H9 (cell line): ENCODE data around the gene BCAR1. TPM values are rescaled to one million over a fixed set of nuclear protein-coding genes. Genes with fewer than 3 reads are reported as not detected.
"Not testable (repeated sequence)": the region's sequence is repeated elsewhere in the genome, so short reads cannot be mapped to it uniquely, and the experiment has no call there.

ENCODE experiments used
- DNase-seq: peaks from one replicate; pipeline ENCODE4 v3.0.0-alpha.2; 2017
- H2AFZ ChIP-seq: one replicate; pipeline ENCODE4 v1.6.1; 2013; ENCODE audit warnings: mild to moderate bottlenecking, low read length, control low read depth, moderate library complexity
- H2AK5ac ChIP-seq: 2 replicates; pipeline ENCODE4 v1.6.1; 2013; ENCODE audit warnings: low read length, control low read depth, mixed read lengths; ENCODE audit not compliant: insufficient read length
- H2BK120ac ChIP-seq: one replicate; pipeline ENCODE4 v1.6.1; 2013; ENCODE audit warnings: low read depth, mild to moderate bottlenecking, low read length, control low read depth, inconsistent platforms; ENCODE audit not compliant: poor library complexity, severe bottlenecking
- H2BK12ac ChIP-seq: 2 replicates; pipeline ENCODE4 v1.6.1; 2013; ENCODE audit warnings: low read length, control low read depth, mixed read lengths, low read depth; ENCODE audit not compliant: insufficient read length
- H2BK15ac ChIP-seq: 2 replicates; pipeline ENCODE4 v1.6.1; 2013; ENCODE audit warnings: low read depth, low read length, control low read depth
- H2BK20ac ChIP-seq: one replicate; pipeline ENCODE4 v1.6.1; 2013; ENCODE audit warnings: low read depth, mild to moderate bottlenecking, low read length, control low read depth, inconsistent platforms; ENCODE audit not compliant: poor library complexity, severe bottlenecking
- H2BK5ac ChIP-seq: 2 replicates; pipeline ENCODE4 v1.6.1; 2013; ENCODE audit warnings: low read length, control low read depth, mixed read lengths; ENCODE audit not compliant: insufficient read length
- H3K14ac ChIP-seq: 2 replicates; pipeline ENCODE4 v1.6.1; 2013; ENCODE audit warnings: low read length, control low read depth; ENCODE audit not compliant: insufficient read depth
- H3K18ac ChIP-seq: 2 replicates; pipeline ENCODE4 v1.6.1; 2013; ENCODE audit warnings: low read depth, mild to moderate bottlenecking, mixed read lengths, low read length, control low read depth; ENCODE audit not compliant: insufficient read length
- H3K23ac ChIP-seq: 2 replicates; pipeline ENCODE4 v1.6.1; 2013; ENCODE audit warnings: low read length, control low read depth, mixed read lengths, low read depth; ENCODE audit not compliant: insufficient read length
- H3K23me2 ChIP-seq: 2 replicates; pipeline ENCODE4 v1.6.1; 2013; ENCODE audit warnings: low read depth, mild to moderate bottlenecking, mixed read lengths, low read length, control low read depth; ENCODE audit not compliant: insufficient read length, poor library complexity, severe bottlenecking
- H3K27ac ChIP-seq: 2 replicates; pipeline ENCODE4 v1.5.1; 2013; ENCODE audit warnings: low read length, control low read depth, mixed read lengths, low read depth; ENCODE audit not compliant: insufficient read length
- H3K27me3 ChIP-seq: 2 replicates; pipeline ENCODE4 v1.6.1; 2013; ENCODE audit warnings: low read length, control low read depth, inconsistent platforms; ENCODE audit not compliant: insufficient read depth
- H3K4ac ChIP-seq: 2 replicates; pipeline ENCODE4 v1.6.1; 2013; ENCODE audit warnings: low read depth, mild to moderate bottlenecking, control low read depth, inconsistent platforms, low read length, moderate library complexity
- H3K4me1 ChIP-seq: 2 replicates; pipeline ENCODE4 v1.6.1; 2013; ENCODE audit warnings: low read length, control low read depth, inconsistent platforms; ENCODE audit not compliant: insufficient read depth
- H3K4me2 ChIP-seq: 2 replicates; pipeline ENCODE4 v1.6.1; 2013; ENCODE audit warnings: low read length, control low read depth, mixed read lengths; ENCODE audit not compliant: insufficient read length, insufficient read depth
- H3K56ac ChIP-seq: 2 replicates; pipeline ENCODE4 v1.6.1; 2013; ENCODE audit warnings: low read depth, mild to moderate bottlenecking, mixed read lengths, low read length, control low read depth; ENCODE audit not compliant: insufficient read length
- H3K79me1 ChIP-seq: 2 replicates; pipeline ENCODE4 v1.6.1; 2013; ENCODE audit warnings: low read depth, mild to moderate bottlenecking, moderate library complexity, low read length, control low read depth, inconsistent platforms; ENCODE audit not compliant: insufficient read depth, poor library complexity, severe bottlenecking
- H3K79me2 ChIP-seq: 2 replicates; pipeline ENCODE4 v1.6.1; 2013; ENCODE audit warnings: low read length, control low read depth, inconsistent platforms; ENCODE audit not compliant: insufficient read depth
- H3K9ac ChIP-seq: 2 replicates; pipeline ENCODE4 v1.6.1; 2013; ENCODE audit warnings: low read length, control low read depth, mixed read lengths; ENCODE audit not compliant: insufficient read length; ENCODE audit errors: extremely low read depth
- H3K9me3 ChIP-seq: one replicate; pipeline ENCODE4 v1.6.1; 2013; ENCODE audit warnings: low read depth, low read length, inconsistent platforms; ENCODE audit not compliant: control insufficient read depth
- H3T11ph ChIP-seq: one replicate; pipeline ENCODE4 v1.6.1; 2013; ENCODE audit warnings: mild to moderate bottlenecking, low read length, control low read depth, inconsistent platforms
- H4K20me1 ChIP-seq: one replicate; pipeline ENCODE4 v1.6.1; 2013; ENCODE audit not compliant: control insufficient read depth, insufficient read length, insufficient read depth
- H4K5ac ChIP-seq: 2 replicates; pipeline ENCODE4 v1.6.1; 2013; ENCODE audit warnings: low read depth, mild to moderate bottlenecking, mixed read lengths, low read length, control low read depth; ENCODE audit not compliant: insufficient read length
- H4K8ac ChIP-seq: replicated peaks from 2 replicates; pipeline ENCODE4 v1.6.1; 2013; ENCODE audit warnings: low read length, control low read depth, mixed read lengths, low read depth; ENCODE audit not compliant: insufficient read length
- H4K91ac ChIP-seq: 2 replicates; pipeline ENCODE4 v1.6.1; 2013; ENCODE audit warnings: low read depth, mild to moderate bottlenecking, moderate library complexity, mixed read lengths, low read length, control low read depth; ENCODE audit not compliant: insufficient read length
- H3K27ac Mint-ChIP-seq, 3 experiments: 2 replicates in 2 of 3; 3 replicates in 1 of 3; pipeline ENCODE4 v1.8.0; 2020 to 2021; ENCODE audit warnings: mixed read lengths in 3 of 3, mild to moderate bottlenecking in 1 of 3, moderate library complexity in 1 of 3
- H3K27me3 Mint-ChIP-seq: 2 replicates; pipeline ENCODE4 v1.8.0; 2021; ENCODE audit warnings: low read depth, mild to moderate bottlenecking, moderate library complexity, mixed read lengths
- H3K36me3 Mint-ChIP-seq, 3 experiments: 2 replicates in 2 of 3; 3 replicates in 1 of 3; pipeline ENCODE4 v1.8.0; 2020 to 2021; ENCODE audit warnings: low read depth in 3 of 3, mixed read lengths in 3 of 3; ENCODE audit not compliant: insufficient read depth in 1 of 3
- H3K4me1 Mint-ChIP-seq, 2 experiments: 2 replicates each; pipeline ENCODE4 v1.8.0; 2020; ENCODE audit warnings: mixed read lengths in 2 of 2
- H3K4me3 Mint-ChIP-seq, 2 experiments: 2 replicates in 1 of 2; 3 replicates in 1 of 2; pipeline ENCODE4 v1.8.0; 2020 to 2021; ENCODE audit warnings: mild to moderate bottlenecking in 2 of 2, mixed read lengths in 2 of 2, moderate library complexity in 1 of 2
- H3K9me3 Mint-ChIP-seq, 2 experiments: 2 replicates in 1 of 2; 3 replicates in 1 of 2; pipeline ENCODE4 v1.8.0; 2020; ENCODE audit warnings: mild to moderate bottlenecking in 2 of 2, mixed read lengths in 2 of 2, moderate library complexity in 1 of 2
- WGBS: extraction: QIAGEN DNeasy Blood & Tissue Kit; methylation state at CpG from one replicate; pipeline ENCODE4 v1.1.7; 2013; ENCODE audit warnings: missing lambda C conversion rate, low lambda C conversion rate, mixed read lengths; ENCODE audit not compliant: insufficient read length; ENCODE audit errors: extremely low coverage; 5-methylcytosine and 5-hydroxymethylcytosine counted together
- total RNA-seq: library from RNA; stranded (reverse); gene quantifications from 2 replicates; pipeline ENCODE4 v1.2.1, GENCODE V29; 2021
- TF ChIP-seq, protein P1 (sequence below): fragments of 200-600 bp; sonication (generic); conservative IDR thresholded peaks from 3 replicates; pipeline ENCODE4 v1.8.0; 2021; ENCODE audit warnings: antibody characterized with exemption, mild to moderate bottlenecking

The BCAR1 gene
- total RNA-seq, 1 experiment from 2014 or later, result 97.1 TPM

DNA sequence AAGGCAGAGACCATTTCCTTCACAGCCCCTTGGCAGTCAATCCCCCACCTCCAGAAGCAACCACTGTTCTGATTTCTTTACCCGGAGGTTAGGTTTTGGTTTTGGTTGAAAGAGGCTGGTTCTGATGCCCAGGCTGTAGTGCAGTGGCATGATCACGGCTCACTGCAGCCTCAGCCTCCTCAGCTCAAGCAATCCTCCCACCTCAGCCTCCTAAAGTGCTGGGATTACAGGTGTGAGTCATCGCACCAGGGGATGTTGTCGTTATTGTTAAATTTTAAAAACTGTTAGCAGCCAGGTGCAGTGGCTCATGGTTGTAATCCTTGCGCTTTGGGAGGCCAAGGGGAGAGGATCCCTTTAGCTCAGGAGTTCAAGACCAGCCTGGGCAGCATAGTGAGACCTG lies 41.5 kb downstream of the BCAR1 start:
- Mint-ChIP-seq H3K27me3 (no peaks in the 10 kb centered on the region; the same call in 1 of the 2 replicates), H3K27ac (no peak overlapping the region), H3K36me3 (no peaks in the 10 kb centered on the region), H3K9me3 (no peaks in the 10 kb centered on the region), H3K4me3 (no peak overlapping the region), H3K4me1 (peaks cover 7 to 15% of the 10 kb centered on the region in 2 experiments)
- H2BK5ac ChIP-seq, result no peak overlapping the region
- no peak overlapping the region for H2AFZ ChIP-seq
- H3K27me3 ChIP-seq, result no peaks in the 10 kb centered on the region
- H3K9ac ChIP-seq, result no peak overlapping the region
- no peak overlapping the region for H2BK15ac ChIP-seq
- no peaks in the 10 kb centered on the region for H4K20me1 ChIP-seq
- no peak overlapping the region for H4K8ac ChIP-seq
- H3K23me2 ChIP-seq, result no peaks in the 10 kb centered on the region
- H4K91ac ChIP-seq, result no peak overlapping the region
- H2BK20ac ChIP-seq, result no peak overlapping the region
- no peak overlapping the region for H2BK120ac ChIP-seq
- no peak overlapping the region for H4K5ac ChIP-seq
- no peak overlapping the region for H3K18ac ChIP-seq
- H3K4me2 ChIP-seq, result no peak overlapping the region
- no peak for DNase-seq
- no peak overlapping the region for H3K14ac ChIP-seq
- H3K9me3 ChIP-seq, result no peaks in the 10 kb centered on the region
- no peaks in the 10 kb centered on the region for H3K4me1 ChIP-seq
- H3K56ac ChIP-seq, result no peak overlapping the region
- H3K27ac ChIP-seq, result no peak overlapping the region
- no CpG with 5 or more reads among the region's 5 CpGs for WGBS
- H3K23ac ChIP-seq, result no peak overlapping the region
- H3K4ac ChIP-seq, result no peak overlapping the region
- H3T11ph ChIP-seq, result no peak overlapping the region
- H2BK12ac ChIP-seq, result no peak overlapping the region
- H2AK5ac ChIP-seq, result no peak overlapping the region
- H3K79me1 ChIP-seq, result no peaks in the 10 kb centered on the region
- TF ChIP-seq, protein P1, sequence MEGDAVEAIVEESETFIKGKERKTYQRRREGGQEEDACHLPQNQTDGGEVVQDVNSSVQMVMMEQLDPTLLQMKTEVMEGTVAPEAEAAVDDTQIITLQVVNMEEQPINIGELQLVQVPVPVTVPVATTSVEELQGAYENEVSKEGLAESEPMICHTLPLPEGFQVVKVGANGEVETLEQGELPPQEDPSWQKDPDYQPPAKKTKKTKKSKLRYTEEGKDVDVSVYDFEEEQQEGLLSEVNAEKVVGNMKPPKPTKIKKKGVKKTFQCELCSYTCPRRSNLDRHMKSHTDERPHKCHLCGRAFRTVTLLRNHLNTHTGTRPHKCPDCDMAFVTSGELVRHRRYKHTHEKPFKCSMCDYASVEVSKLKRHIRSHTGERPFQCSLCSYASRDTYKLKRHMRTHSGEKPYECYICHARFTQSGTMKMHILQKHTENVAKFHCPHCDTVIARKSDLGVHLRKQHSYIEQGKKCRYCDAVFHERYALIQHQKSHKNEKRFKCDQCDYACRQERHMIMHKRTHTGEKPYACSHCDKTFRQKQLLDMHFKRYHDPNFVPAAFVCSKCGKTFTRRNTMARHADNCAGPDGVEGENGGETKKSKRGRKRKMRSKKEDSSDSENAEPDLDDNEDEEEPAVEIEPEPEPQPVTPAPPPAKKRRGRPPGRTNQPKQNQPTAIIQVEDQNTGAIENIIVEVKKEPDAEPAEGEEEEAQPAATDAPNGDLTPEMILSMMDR, result no peak
- no peaks in the 10 kb centered on the region for H3K79me2 ChIP-seq

DNA sequence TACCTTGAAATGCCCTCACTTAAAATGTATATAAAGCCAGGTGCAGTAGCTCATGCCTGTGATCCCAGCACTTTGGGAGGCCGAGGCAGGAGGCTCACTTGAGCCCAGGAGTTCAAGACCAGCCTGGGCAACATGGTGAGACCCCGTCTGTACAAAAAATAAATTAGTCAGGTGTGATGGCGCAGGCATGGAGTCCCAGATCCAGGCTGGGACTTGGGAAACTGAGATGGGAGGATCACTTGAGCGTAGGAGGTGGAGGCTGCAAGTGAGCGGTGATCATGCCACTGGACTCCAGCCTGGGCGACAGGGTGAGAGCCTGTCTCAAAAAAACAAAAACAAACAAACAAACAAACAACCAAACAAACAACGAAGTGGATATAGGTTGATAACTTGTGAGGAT lies 41.9 kb downstream of the BCAR1 start:
- H2BK120ac ChIP-seq, H3K79me1 ChIP-seq, H3K14ac ChIP-seq, H4K8ac ChIP-seq, H2BK12ac ChIP-seq, H3K56ac ChIP-seq, H3K79me2 ChIP-seq, H3K27ac ChIP-seq, H3K27me3 Mint-ChIP-seq, H3K9me3 ChIP-seq, H3K4me2 ChIP-seq, H2BK15ac ChIP-seq, H3K36me3 Mint-ChIP-seq, H3K27me3 ChIP-seq, H2BK20ac ChIP-seq, H3K27ac Mint-ChIP-seq, H2AFZ ChIP-seq, H3K9ac ChIP-seq, H3K4me1 ChIP-seq, H3K9me3 Mint-ChIP-seq, H3K23ac ChIP-seq, H4K5ac ChIP-seq, H3K18ac ChIP-seq, H3K4ac ChIP-seq, DNase-seq, H3T11ph ChIP-seq, H3K4me3 Mint-ChIP-seq, H2BK5ac ChIP-seq, H3K23me2 ChIP-seq, H4K20me1 ChIP-seq, H2AK5ac ChIP-seq, H4K91ac ChIP-seq: not testable (repeated sequence)
- no CpG with 5 or more reads among the region's 7 CpGs for WGBS
- H3K4me1 Mint-ChIP-seq, result peaks cover 7 to 15% of the 10 kb centered on the region in 2 experiments
